Measurements from ENCODE around the gene CPNE2.

The CPNE2 gene

DNA sequence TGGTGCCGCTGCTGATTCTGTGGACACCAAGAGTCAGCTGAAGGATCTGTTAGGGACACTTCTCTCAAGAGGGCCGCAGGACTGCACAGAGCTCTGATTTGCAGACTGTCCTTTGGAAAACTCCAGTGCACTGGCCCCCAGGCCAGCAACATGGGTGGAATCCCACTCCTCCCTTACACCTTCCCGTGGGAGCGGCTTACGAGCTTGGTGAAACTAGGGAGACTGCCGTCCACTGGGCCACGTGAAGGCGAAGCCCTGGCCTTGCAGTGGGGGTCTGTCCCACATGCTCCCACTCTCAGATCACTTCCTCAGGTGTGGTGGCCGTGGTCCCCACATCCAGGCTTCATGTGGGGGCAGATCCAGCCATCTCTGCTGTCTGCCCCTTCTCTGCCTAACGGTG lies 57.0 kb downstream of the CPNE2 start:
- Histone ChIP-seq H4K91ac (ENCODE audit: low read depth, low read length, poor library complexity) (no peak overlapping the region), H3K4me1 (ENCODE audit: control insufficient read depth in 2 of 2, insufficient read depth in 1 of 2, low read depth in 1 of 2, low read length in 2 of 2) (peaks cover 16 to 36% of the 10 kb centered on the region in 2 donors), H3K23ac (ENCODE audit: low read depth, low read length, poor library complexity) (no peak overlapping the region), H3K4me3 (ENCODE audit: low read length in 2 of 2) (peak overlapping the region in 1 of 2 donors; percentile 23), H3K4me2 (ENCODE audit: insufficient read depth, low read length, poor library complexity, severe bottlenecking) (no peak overlapping the region), H2BK12ac (ENCODE audit: low read length) (no peak overlapping the region), H2AFZ (ENCODE audit: low read length) (no peak overlapping the region), H2BK5ac (ENCODE audit: low read length) (no peak overlapping the region), H2BK15ac (ENCODE audit: low read length) (no peak overlapping the region), H3K18ac (ENCODE audit: low read length) (no peak overlapping the region), H3K4ac (ENCODE audit: low read length) (no peak overlapping the region), H3K14ac (ENCODE audit: low read length) (no peak overlapping the region), H3K27ac (replicated peaks; ENCODE audit: low read length) (no peak overlapping the region), H3K36me3 (replicated peaks in 1 of 2; ENCODE audit: control insufficient read depth in 2 of 2, insufficient read depth in 2 of 2, low read length in 2 of 2) (peaks cover 21 to 75% of the 10 kb centered on the region in 2 donors), H3K79me1 (ENCODE audit: low read depth, low read length) (no peaks in the 10 kb centered on the region), H3K9me3 (replicated peaks in 1 of 2; ENCODE audit: control insufficient read depth in 2 of 2, insufficient read depth in 1 of 2, low read depth in 1 of 2, low read length in 2 of 2) (no peaks in the 10 kb centered on the region), H2AK5ac (ENCODE audit: low read depth, low read length) (no peak overlapping the region), H4K8ac (ENCODE audit: low read depth, low read length) (no peak overlapping the region), H3K27me3 (ENCODE audit: control insufficient read depth in 3 of 3, insufficient read depth in 3 of 3, low read depth in 1 of 3, low read length in 3 of 3) (no peaks in the 10 kb centered on the region), H2BK120ac (ENCODE audit: low read depth, low read length) (no peak overlapping the region), H3K9ac (ENCODE audit: low read depth, low read length, poor library complexity) (no peak overlapping the region)
- no CpG with 5 or more reads among the region's 10 CpGs for WGBS, 2 donors (ENCODE audit: extremely low coverage in 2 of 2, insufficient read length in 2 of 2, insufficient replicate concordance in 1 of 2)
- no peak for DNase-seq (ENCODE audit: low spot score)

DNA sequence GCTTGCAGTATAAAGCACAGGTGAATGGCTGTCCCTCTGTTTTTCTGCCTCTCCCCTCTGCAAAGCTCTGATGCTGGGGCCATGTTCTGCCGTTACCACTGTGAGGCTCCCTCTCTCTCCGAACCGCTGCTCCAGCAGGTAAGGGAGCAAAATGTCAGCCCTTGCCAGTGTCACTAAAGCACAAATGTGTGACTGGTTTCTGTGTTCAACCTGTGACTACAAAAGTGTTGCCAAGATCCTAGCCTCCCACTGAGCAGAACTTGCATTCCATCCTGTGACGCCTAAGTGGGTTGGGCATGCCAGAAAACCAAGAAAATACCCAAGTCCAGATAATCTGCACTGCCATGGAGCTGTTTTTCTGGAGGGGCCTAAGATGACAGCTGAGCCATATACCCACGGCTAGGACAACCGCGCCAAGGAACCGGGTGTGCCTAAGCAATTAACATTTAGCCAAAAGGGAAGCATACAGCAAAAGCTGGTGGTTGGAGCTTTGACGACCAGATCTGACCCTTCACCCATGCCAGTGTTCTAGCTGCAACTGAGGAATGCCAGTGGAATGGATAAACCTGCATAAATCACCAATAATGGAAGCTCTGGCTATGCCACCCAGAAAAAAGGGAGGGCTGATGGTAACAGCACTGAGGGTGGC lies 58.4 kb downstream of the CPNE2 start:
- Histone ChIP-seq H3K4me1 (ENCODE audit: control insufficient read depth in 2 of 2, insufficient read depth in 1 of 2, low read depth in 1 of 2, low read length in 2 of 2) (peaks cover 12 to 28% of the 10 kb centered on the region in 2 donors), H3K9me3 (replicated peaks in 1 of 2; ENCODE audit: control insufficient read depth in 2 of 2, insufficient read depth in 1 of 2, low read depth in 1 of 2, low read length in 2 of 2) (no peaks in the 10 kb centered on the region), H3K36me3 (replicated peaks in 1 of 2; ENCODE audit: control insufficient read depth in 2 of 2, insufficient read depth in 2 of 2, low read length in 2 of 2) (peaks cover 22 to 82% of the 10 kb centered on the region in 2 donors), H2BK15ac (ENCODE audit: low read length) (no peak overlapping the region), H2BK12ac (ENCODE audit: low read length) (no peak overlapping the region), H3K4me2 (ENCODE audit: insufficient read depth, low read length, poor library complexity, severe bottlenecking) (no peak overlapping the region), H3K27me3 (ENCODE audit: control insufficient read depth in 3 of 3, insufficient read depth in 3 of 3, low read depth in 1 of 3, low read length in 3 of 3) (no peaks in the 10 kb centered on the region), H3K4me3 (ENCODE audit: low read length in 2 of 2) (no peak overlapping the region), H3K23ac (ENCODE audit: low read depth, low read length, poor library complexity) (no peak overlapping the region), H2BK120ac (ENCODE audit: low read depth, low read length) (no peak overlapping the region), H2AFZ (ENCODE audit: low read length) (no peak overlapping the region), H3K14ac (ENCODE audit: low read length) (no peak overlapping the region), H4K8ac (ENCODE audit: low read depth, low read length) (no peak overlapping the region), H3K9ac (ENCODE audit: low read depth, low read length, poor library complexity) (no peak overlapping the region), H2AK5ac (ENCODE audit: low read depth, low read length) (no peak overlapping the region), H2BK5ac (ENCODE audit: low read length) (no peak overlapping the region), H3K18ac (ENCODE audit: low read length) (no peak overlapping the region), H3K4ac (ENCODE audit: low read length) (no peak overlapping the region), H3K27ac (replicated peaks; ENCODE audit: low read length) (no peak overlapping the region), H4K91ac (ENCODE audit: low read depth, low read length, poor library complexity) (no peak overlapping the region), H3K79me1 (ENCODE audit: low read depth, low read length) (no peaks in the 10 kb centered on the region)
- WGBS, 2 donors (ENCODE audit: extremely low coverage in 2 of 2, insufficient read length in 2 of 2, insufficient replicate concordance in 1 of 2), result no CpG with 5 or more reads among the region's 9 CpGs
- no peak for DNase-seq (ENCODE audit: low spot score)

DNA sequence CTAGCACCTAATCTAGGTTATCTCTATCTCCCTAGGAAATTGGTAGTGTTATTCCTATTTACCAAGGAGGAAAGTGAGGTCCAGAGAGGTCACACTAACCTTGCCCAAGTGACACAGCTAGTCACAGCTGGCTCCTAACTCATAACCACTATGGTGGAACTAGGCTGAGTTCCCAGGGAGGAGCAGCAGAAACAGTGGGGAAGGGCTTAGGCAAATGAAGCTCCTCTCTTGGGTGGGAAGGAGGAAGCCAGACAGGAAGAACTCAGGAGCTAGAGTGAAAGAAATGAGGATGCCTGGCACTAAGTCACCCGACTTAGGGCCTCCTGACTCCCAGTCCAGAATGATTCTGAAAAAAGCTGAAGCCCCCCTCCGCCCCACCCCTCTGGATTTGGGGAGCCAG lies 59.0 kb downstream of the CPNE2 start:
- Histone ChIP-seq H3K23ac (ENCODE audit: low read depth, low read length, poor library complexity) (no peak overlapping the region), H3K4me2 (ENCODE audit: insufficient read depth, low read length, poor library complexity, severe bottlenecking) (no peak overlapping the region), H3K4ac (ENCODE audit: low read length) (no peak overlapping the region), H3K18ac (ENCODE audit: low read length) (no peak overlapping the region), H3K14ac (ENCODE audit: low read length) (no peak overlapping the region), H2BK5ac (ENCODE audit: low read length) (no peak overlapping the region), H2BK15ac (ENCODE audit: low read length) (no peak overlapping the region), H3K36me3 (replicated peaks in 1 of 2; ENCODE audit: control insufficient read depth in 2 of 2, insufficient read depth in 2 of 2, low read length in 2 of 2) (peaks cover 22 to 82% of the 10 kb centered on the region in 2 donors), H2BK120ac (ENCODE audit: low read depth, low read length) (no peak overlapping the region), H2AK5ac (ENCODE audit: low read depth, low read length) (no peak overlapping the region), H3K9me3 (replicated peaks in 1 of 2; ENCODE audit: control insufficient read depth in 2 of 2, insufficient read depth in 1 of 2, low read depth in 1 of 2, low read length in 2 of 2) (no peaks in the 10 kb centered on the region), H3K4me3 (ENCODE audit: low read length in 2 of 2) (no peak overlapping the region), H4K8ac (ENCODE audit: low read depth, low read length) (no peak overlapping the region), H3K27me3 (ENCODE audit: control insufficient read depth in 3 of 3, insufficient read depth in 3 of 3, low read depth in 1 of 3, low read length in 3 of 3) (no peaks in the 10 kb centered on the region), H3K4me1 (ENCODE audit: control insufficient read depth in 2 of 2, insufficient read depth in 1 of 2, low read depth in 1 of 2, low read length in 2 of 2) (peaks cover 12 to 23% of the 10 kb centered on the region in 2 donors), H3K79me1 (ENCODE audit: low read depth, low read length) (no peaks in the 10 kb centered on the region), H2AFZ (ENCODE audit: low read length) (no peak overlapping the region), H4K91ac (ENCODE audit: low read depth, low read length, poor library complexity) (no peak overlapping the region), H2BK12ac (ENCODE audit: low read length) (no peak overlapping the region), H3K27ac (replicated peaks; ENCODE audit: low read length) (no peak overlapping the region), H3K9ac (ENCODE audit: low read depth, low read length, poor library complexity) (no peak overlapping the region)
- no CpG with 5 or more reads among the region's 2 CpGs for WGBS, 2 donors (ENCODE audit: extremely low coverage in 2 of 2, insufficient read length in 2 of 2, insufficient replicate concordance in 1 of 2)
- no peak for DNase-seq (ENCODE audit: low spot score)

- Histone ChIP-seq H2BK5ac (ENCODE audit: low read length) (no peak overlapping the region), H2AK5ac (ENCODE audit: low read depth, low read length) (no peak overlapping the region), H4K8ac (ENCODE audit: low read depth, low read length) (no peak overlapping the region), H3K4ac (ENCODE audit: low read length) (no peak overlapping the region), H3K27ac (replicated peaks; ENCODE audit: low read length) (no peak overlapping the region), H3K27me3 (ENCODE audit: control insufficient read depth in 3 of 3, insufficient read depth in 3 of 3, low read depth in 1 of 3, low read length in 3 of 3) (no peaks in the 10 kb centered on the region), H3K14ac (ENCODE audit: low read length) (no peak overlapping the region), H3K18ac (ENCODE audit: low read length) (no peak overlapping the region), H3K4me2 (ENCODE audit: insufficient read depth, low read length, poor library complexity, severe bottlenecking) (no peak overlapping the region), H2BK12ac (ENCODE audit: low read length) (no peak overlapping the region), H3K4me1 (ENCODE audit: control insufficient read depth in 2 of 2, insufficient read depth in 1 of 2, low read depth in 1 of 2, low read length in 2 of 2) (peaks cover 3 to 12% of the 10 kb centered on the region in 2 donors), H4K91ac (ENCODE audit: low read depth, low read length, poor library complexity) (no peak overlapping the region), H2AFZ (ENCODE audit: low read length) (no peak overlapping the region), H3K23ac (ENCODE audit: low read depth, low read length, poor library complexity) (no peak overlapping the region), H3K9me3 (replicated peaks in 1 of 2; ENCODE audit: control insufficient read depth in 2 of 2, insufficient read depth in 1 of 2, low read depth in 1 of 2, low read length in 2 of 2) (no peaks in the 10 kb centered on the region), H3K79me1 (ENCODE audit: low read depth, low read length) (peaks cover 2% of the 10 kb centered on the region), H3K4me3 (ENCODE audit: low read length in 2 of 2) (no peak overlapping the region), H3K36me3 (replicated peaks in 1 of 2; ENCODE audit: control insufficient read depth in 2 of 2, insufficient read depth in 2 of 2, low read length in 2 of 2) (peaks cover 26 to 88% of the 10 kb centered on the region in 2 donors), H2BK15ac (ENCODE audit: low read length) (no peak overlapping the region), H2BK120ac (ENCODE audit: low read depth, low read length) (no peak overlapping the region), H3K9ac (ENCODE audit: low read depth, low read length, poor library complexity) (no peak overlapping the region)
- no CpG with 5 or more reads among the region's 4 CpGs for WGBS, 2 donors (ENCODE audit: extremely low coverage in 2 of 2, insufficient read length in 2 of 2, insufficient replicate concordance in 1 of 2)
- no peak for DNase-seq (ENCODE audit: low spot score)
These were observed 60.0 kb downstream of the CPNE2 start for GRCh38 chr16:57152096-57153093.

All from neuronal stem cell (in vitro differentiated cells).